ENCODE data around the gene SPX. TPM values are rescaled to one million over a fixed set of nuclear protein-coding genes. Genes with fewer than 3 reads are reported as not detected.
A peak's percentile ranks its signal among the peaks of the same experiment; 100 is the strongest.

Gene SPX
- total RNA-seq, 4 donors from 2014 or later = 0.15 to 1.2 (median 0.67) TPM

DNA sequence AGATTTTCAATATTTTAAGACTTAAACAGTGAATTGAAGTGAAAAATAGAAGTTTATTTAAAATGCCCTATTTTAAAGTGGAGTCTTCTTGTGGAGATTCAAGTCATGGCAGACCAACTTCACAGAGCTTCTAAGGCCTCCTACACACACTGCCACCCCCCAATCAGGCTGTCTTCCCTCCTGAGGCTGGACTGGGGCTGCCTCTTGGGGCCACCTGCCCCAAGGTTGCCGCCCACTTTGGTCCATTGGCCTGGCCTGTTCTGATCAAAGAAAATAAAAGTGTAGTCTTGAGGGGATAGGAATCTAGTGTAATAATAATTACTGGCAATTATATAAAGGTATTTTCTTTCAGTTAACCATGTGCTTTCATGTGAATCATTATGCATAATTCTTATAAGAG, 23.2 kb upstream of the SPX start:
- Histone ChIP-seq H3K4me1 (peaks cover 14 to 63% (median 17%) of the 10 kb centered on the region in 3 donors), H3K9me3 (no peaks in the 10 kb centered on the region), H3K36me3 (peaks cover under 1 to 13% of the 10 kb centered on the region in 2 donors), H3K27me3 (no peaks in the 10 kb centered on the region), H3K27ac (no peak overlapping the region), H3K4me3 (peak overlapping the region in 1 of 2 donors; percentile 86)
- ATAC-seq = no peak
- 100% methylated on average over 1 of the region's 1 CpG; no CpG with 5 or more reads in 1 of the 2 donors for WGBS, 2 donors (ENCODE audit: low coverage in 1 of 2)
- TF ChIP-seq POLR2A (IDR thresholded peaks at IDR 0.05) = no peak
- TF ChIP-seq, protein P1, sequence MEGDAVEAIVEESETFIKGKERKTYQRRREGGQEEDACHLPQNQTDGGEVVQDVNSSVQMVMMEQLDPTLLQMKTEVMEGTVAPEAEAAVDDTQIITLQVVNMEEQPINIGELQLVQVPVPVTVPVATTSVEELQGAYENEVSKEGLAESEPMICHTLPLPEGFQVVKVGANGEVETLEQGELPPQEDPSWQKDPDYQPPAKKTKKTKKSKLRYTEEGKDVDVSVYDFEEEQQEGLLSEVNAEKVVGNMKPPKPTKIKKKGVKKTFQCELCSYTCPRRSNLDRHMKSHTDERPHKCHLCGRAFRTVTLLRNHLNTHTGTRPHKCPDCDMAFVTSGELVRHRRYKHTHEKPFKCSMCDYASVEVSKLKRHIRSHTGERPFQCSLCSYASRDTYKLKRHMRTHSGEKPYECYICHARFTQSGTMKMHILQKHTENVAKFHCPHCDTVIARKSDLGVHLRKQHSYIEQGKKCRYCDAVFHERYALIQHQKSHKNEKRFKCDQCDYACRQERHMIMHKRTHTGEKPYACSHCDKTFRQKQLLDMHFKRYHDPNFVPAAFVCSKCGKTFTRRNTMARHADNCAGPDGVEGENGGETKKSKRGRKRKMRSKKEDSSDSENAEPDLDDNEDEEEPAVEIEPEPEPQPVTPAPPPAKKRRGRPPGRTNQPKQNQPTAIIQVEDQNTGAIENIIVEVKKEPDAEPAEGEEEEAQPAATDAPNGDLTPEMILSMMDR (IDR thresholded peaks at IDR 0.05) = no peak
- no peak for TF ChIP-seq EP300 (IDR thresholded peaks at IDR 0.05)
- no peak for TF ChIP-seq POLR2AphosphoS5 (IDR thresholded peaks at IDR 0.05)

- WGBS, 2 donors (ENCODE audit: low coverage in 1 of 2) = 33 to 67% methylated on average over 2 of the region's 2 CpGs
- Histone ChIP-seq H3K9me3 (no peaks in the 10 kb centered on the region), H3K4me1 (peaks cover 0 to 38% (median 10%) of the 10 kb centered on the region in 3 donors), H3K36me3 (peaks cover 5 to 28% of the 10 kb centered on the region in 2 donors), H3K27me3 (no peaks in the 10 kb centered on the region), H3K4me3 (no peak overlapping the region), H3K27ac (no peak overlapping the region)
- no peak for ATAC-seq
- TF ChIP-seq POLR2AphosphoS5 (IDR thresholded peaks at IDR 0.05) (no peak), EP300 (IDR thresholded peaks at IDR 0.05) (no peak), POLR2A (IDR thresholded peaks at IDR 0.05) (no peak)
- TF ChIP-seq, protein P1 (IDR thresholded peaks at IDR 0.05) = no peak
These were observed 20.2 kb upstream of the SPX start for GRCh38 chr12:21505888-21506287.

- Histone ChIP-seq H3K4me3 (no peak overlapping the region), H3K27ac (no peak overlapping the region), H3K27me3 (no peaks in the 10 kb centered on the region), H3K4me1 (peaks cover 0 to 31% (median 5%) of the 10 kb centered on the region in 3 donors), H3K9me3 (no peaks in the 10 kb centered on the region), H3K36me3 (peaks cover 5 to 43% of the 10 kb centered on the region in 2 donors)
- 56 to 69% methylated on average over 2 of the region's 2 CpGs for WGBS, 2 donors (ENCODE audit: low coverage in 1 of 2)
- TF ChIP-seq POLR2AphosphoS5 (IDR thresholded peaks at IDR 0.05) (no peak), EP300 (IDR thresholded peaks at IDR 0.05) (no peak), POLR2A (IDR thresholded peaks at IDR 0.05) (no peak)
- TF ChIP-seq, protein P1 (IDR thresholded peaks at IDR 0.05) = no peak
- ATAC-seq = no peak
These were observed 18.2 kb upstream of the SPX start for GRCh38 chr12:21507849-21508248.

GRCh38 chr12:21509768-21510167, 16.3 kb upstream of the SPX start:
- no peak overlapping the region for H3K4me3 ChIP-seq
- H3K9me3 ChIP-seq = no peaks in the 10 kb centered on the region
- ATAC-seq = no peak
- H3K4me1 ChIP-seq = peaks cover 0 to 12% (median 0%) of the 10 kb centered on the region in 3 donors
- peaks cover 5 to 62% of the 10 kb centered on the region in 2 donors for H3K36me3 ChIP-seq
- H3K27ac ChIP-seq = no peak overlapping the region
- 31 to 50% methylated on average over 2 of the region's 2 CpGs for WGBS, 2 donors (ENCODE audit: low coverage in 1 of 2)
- H3K27me3 ChIP-seq = no peaks in the 10 kb centered on the region
- TF ChIP-seq POLR2A (IDR thresholded peaks at IDR 0.05) (no peak), POLR2AphosphoS5 (IDR thresholded peaks at IDR 0.05) (no peak), EP300 (IDR thresholded peaks at IDR 0.05) (no peak)
- TF ChIP-seq, protein P1 (IDR thresholded peaks at IDR 0.05) = no peak

- Histone ChIP-seq H3K36me3 (peaks cover 0 to 58% of the 10 kb centered on the region in 2 donors), H3K9me3 (no peaks in the 10 kb centered on the region), H3K27ac (no peak overlapping the region), H3K4me3 (no peak overlapping the region), H3K27me3 (no peaks in the 10 kb centered on the region), H3K4me1 (no peaks in the 10 kb centered on the region)
- WGBS, 2 donors (ENCODE audit: low coverage in 1 of 2) = 82 to 92% methylated on average over 2 of the region's 2 CpGs
- no peak for ATAC-seq
- no peak for TF ChIP-seq POLR2AphosphoS5 (IDR thresholded peaks at IDR 0.05)
- TF ChIP-seq, protein P1 (IDR thresholded peaks at IDR 0.05) = no peak
- TF ChIP-seq POLR2A (IDR thresholded peaks at IDR 0.05) = no peak
- TF ChIP-seq EP300 (IDR thresholded peaks at IDR 0.05) = no peak
These were observed 9.8 kb upstream of the SPX start for GRCh38 chr12:21516281-21516680.

All from gastroesophageal sphincter (tissue), 4 donors.